ENCODE data around the gene MTERF1. TPM values are rescaled to one million over a fixed set of nuclear protein-coding genes. Genes with fewer than 3 reads are reported as not detected.

MTERF1 gene
- total and polyA plus RNA-seq, 2 experiments from 2014 or later, result 14.5 to 19.7 TPM

- Histone ChIP-seq H3K27ac (ENCODE audit: low read depth) (no peak overlapping the region), H3K4me2 (peak overlapping the region; percentile 86), H3K9me2 (ENCODE audit: insufficient read depth) (no peaks in the 10 kb centered on the region), H3K4me3 (peak overlapping the region; percentile 64), H4K20me1 (replicated peaks; ENCODE audit: insufficient read depth) (no peaks in the 10 kb centered on the region), H3K79me2 (replicated peaks; ENCODE audit: insufficient read depth) (peaks cover 39% of the 10 kb centered on the region), H3K4me1 (ENCODE audit: insufficient read depth) (no peaks in the 10 kb centered on the region), H3F3A (replicated peaks; ENCODE audit: low read depth) (no peaks in the 10 kb centered on the region), H3K36me3 (ENCODE audit: insufficient read depth) (no peaks in the 10 kb centered on the region), H2AFZ (peak overlapping the region; percentile 70), H3K27me3 (ENCODE audit: insufficient read depth) (no peaks in the 10 kb centered on the region)
- peaks cover 7% of the 10 kb centered on the region for H3K27me3 Mint-ChIP-seq (ENCODE audit: insufficient read depth, low read depth, poor library complexity)
- peak overlapping the region; percentile 95 for H3K4me3 Mint-ChIP-seq
- DNase-seq (ENCODE audit: low spot score) (peak; percentile 5), ATAC-seq (no peak)
- no peaks in the 10 kb centered on the region; the same call in 2 of the 3 replicates for H3K36me3 Mint-ChIP-seq (ENCODE audit: low read depth)
- no peak for TF ChIP-seq REST (IDR thresholded peaks at IDR 0.05; ENCODE audit: unreplicated experiment)
- no peak for TF ChIP-seq CTCF (conservative IDR thresholded peaks at IDR 0.05; ENCODE audit: low read depth in 2 of 2)
- TF ChIP-seq NANOG (IDR thresholded peaks at IDR 0.05; ENCODE audit: borderline replicate concordance), result no peak
- no peak for TF ChIP-seq EZH2phosphoT487 (IDR thresholded peaks at IDR 0.05; ENCODE audit: unreplicated experiment)
- no peak for TF ChIP-seq JUNB (IDR thresholded peaks at IDR 0.05; ENCODE audit: unreplicated experiment)
- no peak for TF ChIP-seq STAT1 (IDR thresholded peaks at IDR 0.05; ENCODE audit: unreplicated experiment)
- TF ChIP-seq ZNF331 (CRISPR knock-in tag; IDR thresholded peaks at IDR 0.05; ENCODE audit: low read depth), result no peak
- TF ChIP-seq CREB1 (CRISPR knock-in tag; IDR thresholded peaks at IDR 0.05; ENCODE audit: low read depth), result no peak
- peaks cover 5% of the 10 kb centered on the region; the same call in 2 of the 3 replicates for H3K4me1 Mint-ChIP-seq
- H3K27ac Mint-ChIP-seq, result 0 out of 2 replicates have a peak overlapping the region, but pooled peaks have one; percentile 89
- no peaks in the 10 kb centered on the region; the same call in 2 of the 3 replicates for H3K9me3 Mint-ChIP-seq
Observed at GRCh38 chr7:91880016-91880412, 488 bp downstream of the MTERF1 start.

GRCh38 chr7:91876391-91877133, 3.9 kb downstream of the MTERF1 start:
- H3K9me2 ChIP-seq (ENCODE audit: insufficient read depth), result no peaks in the 10 kb centered on the region
- Mint-ChIP-seq H3K4me1 (peaks cover 5% of the 10 kb centered on the region; the same call in 2 of the 3 replicates), H3K9me3 (no peaks in the 10 kb centered on the region), H3K4me3 (no peak overlapping the region), H3K27ac (no peak overlapping the region), H3K27me3 (ENCODE audit: insufficient read depth, low read depth, poor library complexity) (peaks cover 5% of the 10 kb centered on the region), H3K36me3 (ENCODE audit: low read depth) (no peaks in the 10 kb centered on the region; the same call in 2 of the 3 replicates)
- H4K20me1 ChIP-seq (replicated peaks; ENCODE audit: insufficient read depth), result no peaks in the 10 kb centered on the region; the same call in 1 of the 2 replicates
- no peak overlapping the region for H3K27ac ChIP-seq (ENCODE audit: low read depth)
- H3F3A ChIP-seq (replicated peaks; ENCODE audit: low read depth), result no peaks in the 10 kb centered on the region
- no peaks in the 10 kb centered on the region for H3K27me3 ChIP-seq (ENCODE audit: insufficient read depth)
- peaks cover 39% of the 10 kb centered on the region for H3K79me2 ChIP-seq (replicated peaks; ENCODE audit: insufficient read depth)
- no peak for ATAC-seq
- peaks cover 9% of the 10 kb centered on the region; the same call in 1 of the 2 replicates for H3K36me3 ChIP-seq (ENCODE audit: insufficient read depth)
- no peak overlapping the region for H2AFZ ChIP-seq
- H3K4me2 ChIP-seq, result no peak overlapping the region
- no peak for TF ChIP-seq EZH2phosphoT487 (IDR thresholded peaks at IDR 0.05; ENCODE audit: unreplicated experiment)
- 0 out of 4 replicates have a peak, but pooled peaks of 1 of the 2 experiments have one; percentile 24 for TF ChIP-seq CTCF (conservative IDR thresholded peaks at IDR 0.05; ENCODE audit: low read depth in 2 of 2)
- TF ChIP-seq JUNB (IDR thresholded peaks at IDR 0.05; ENCODE audit: unreplicated experiment), result no peak
- DNase-seq (ENCODE audit: low spot score), result no peak
- no peaks in the 10 kb centered on the region for H3K4me1 ChIP-seq (ENCODE audit: insufficient read depth)
- H3K4me3 ChIP-seq, result no peak overlapping the region
